H1 (cell line): ENCODE measurements around the gene LRRC46. TPM values are rescaled to one million over a fixed set of nuclear protein-coding genes. Genes with fewer than 3 reads are reported as not detected.

Experiments used
- CTCF ChIA-PET: fragments of 300-600 bp; sonication (Branson Sonifier 250); formaldehyde crosslinking; loops from one replicate; lab custom pipeline; 2021; ENCODE audit not compliant: partially characterized antibody; lab: Charles Lee
- POLR2A ChIA-PET: fragments of 300-600 bp; sonication (Branson Sonifier 250); formaldehyde crosslinking; loops from one replicate; lab custom pipeline; 2021; ENCODE audit warnings: inconsistent platforms; ENCODE audit not compliant: partially characterized antibody; lab: Charles Lee
- DNase-seq, 2 experiments: peaks; one replicate each; pipeline versions ENCODE4 v3.0.0 to v3.0.0-alpha.2; 2010 to 2022; ENCODE audit warnings: low spot score in 2 of 2, low read depth in 1 of 2, mixed read lengths in 1 of 2
- FAIRE-seq: peaks from 2 replicates; lab custom pipeline; 2011; peaks lifted over from hg19 to GRCh38; lab: Jason Lieb, UNC
- H2AFZ ChIP-seq: 2 replicates; pipeline ENCODE4 v1.8.1; 2012; ENCODE audit warnings: low read length, inconsistent platforms
- H2AK5ac ChIP-seq: 2 replicates; pipeline ENCODE4 v1.6.1; 2013; ENCODE audit warnings: low read depth, low read length
- H2BK120ac ChIP-seq: replicated peaks from 2 replicates; pipeline ENCODE3; 2013; ENCODE audit warnings: low read depth, low read length, inconsistent platforms
- H2BK12ac ChIP-seq: 2 replicates; pipeline ENCODE4 v1.6.1; 2013; ENCODE audit warnings: low read depth, low read length
- H2BK15ac ChIP-seq: 2 replicates; pipeline ENCODE4 v1.6.1; 2013; ENCODE audit warnings: low read length
- H2BK20ac ChIP-seq: 2 replicates; pipeline ENCODE4 v1.6.1; 2013; ENCODE audit warnings: low read length
- H2BK5ac ChIP-seq: 2 replicates; pipeline ENCODE4 v1.6.1; 2013; ENCODE audit warnings: low read depth, low read length
- H3K14ac ChIP-seq: 2 replicates; pipeline ENCODE4 v1.6.1; 2013; ENCODE audit warnings: inconsistent platforms; ENCODE audit not compliant: insufficient read length
- H3K18ac ChIP-seq: 2 replicates; pipeline ENCODE4 v1.6.1; 2013; ENCODE audit warnings: low read length; ENCODE audit errors: extremely low read depth
- H3K23ac ChIP-seq: 2 replicates; pipeline ENCODE4 v1.6.1; 2013; ENCODE audit warnings: inconsistent platforms; ENCODE audit not compliant: insufficient read length
- H3K23me2 ChIP-seq: 2 replicates; pipeline ENCODE4 v1.6.1; 2013; ENCODE audit warnings: low read depth, low read length
- H3K27ac ChIP-seq: 2 replicates; pipeline ENCODE4 v1.6.1; 2011; ENCODE audit warnings: low read depth, low read length, inconsistent platforms
- H3K27me3 ChIP-seq, 4 experiments: replicated peaks in 1 of 4; 1 replicate in 1 of 4; 2 replicates in 3 of 4; pipeline versions ENCODE4 v1.6.1 to v1.8.1; 2011 to 2013; ENCODE audit warnings: low read length in 3 of 4, mild to moderate bottlenecking in 3 of 4, inconsistent platforms in 2 of 4, mixed read lengths in 2 of 4, moderate library complexity in 1 of 4; ENCODE audit not compliant: control insufficient read depth in 3 of 4, insufficient read depth in 3 of 4; ENCODE audit errors: extremely low read depth in 1 of 4
- H3K36me3 ChIP-seq, 4 experiments: 2 replicates each; pipeline versions ENCODE4 v1.6.1 to v1.8.1; 2011 to 2013; ENCODE audit warnings: mild to moderate bottlenecking in 4 of 4, low read length in 3 of 4, moderate library complexity in 2 of 4, control low read depth in 1 of 4, inconsistent platforms in 1 of 4; ENCODE audit not compliant: insufficient read depth in 4 of 4, control insufficient read depth in 2 of 4
- H3K4ac ChIP-seq: replicated peaks from 2 replicates; pipeline ENCODE3; 2013; ENCODE audit warnings: low read length, low read depth, mixed read lengths, inconsistent platforms; ENCODE audit not compliant: insufficient read length
- H3K4me1 ChIP-seq, 4 experiments: replicated peaks in 1 of 4; 1 replicate in 1 of 4; 2 replicates in 3 of 4; pipeline versions ENCODE4 v1.6.1 to v1.8.1; 2011 to 2013; ENCODE audit warnings: low read length in 3 of 4, inconsistent platforms in 2 of 4, mixed read lengths in 1 of 4; ENCODE audit not compliant: insufficient read depth in 4 of 4, control insufficient read depth in 3 of 4
- H3K4me2 ChIP-seq, 2 experiments: 2 replicates each; pipeline versions ENCODE4 v1.6.1 to v1.8.1; 2011 to 2013; ENCODE audit warnings: low read depth in 2 of 2, low read length in 2 of 2, control low read depth in 1 of 2, inconsistent platforms in 1 of 2, mild to moderate bottlenecking in 1 of 2; ENCODE audit not compliant: insufficient read depth in 1 of 2
- H3K4me3 ChIP-seq, 4 experiments: fragments of 200-600, 300-600 bp in 1 of 4; sonication (generic), shearing (Covaris generic), sonication (Bioruptor Twin) in 1 of 4; 2 replicates each; pipeline versions ENCODE4 v1.5.1 to v1.8.1; 2011 to 2016; ENCODE audit warnings: low read length in 4 of 4, low read depth in 3 of 4, control low read depth in 2 of 4, inconsistent platforms in 2 of 4, mild to moderate bottlenecking in 2 of 4, mixed read lengths in 1 of 4, moderate library complexity in 1 of 4; ENCODE audit not compliant: insufficient read depth in 2 of 4; ENCODE audit errors: extremely low read depth in 1 of 4
- H3K56ac ChIP-seq: replicated peaks from 2 replicates; pipeline ENCODE3; 2013; ENCODE audit warnings: low read depth, mild to moderate bottlenecking, mixed read lengths, low read length, inconsistent platforms; ENCODE audit not compliant: insufficient read length
- H3K79me1 ChIP-seq: 2 replicates; pipeline ENCODE4 v1.6.1; 2013; ENCODE audit warnings: low read depth, low read length, control low read depth
- H3K79me2 ChIP-seq, 2 experiments: 2 replicates each; pipeline versions ENCODE4 v1.6.1 to v1.8.1; 2012 to 2013; ENCODE audit warnings: low read length in 2 of 2, mild to moderate bottlenecking in 2 of 2, inconsistent platforms in 1 of 2; ENCODE audit not compliant: insufficient read depth in 2 of 2, control insufficient read depth in 1 of 2
- H3K9ac ChIP-seq, 4 experiments: replicated peaks in 1 of 4; 1 replicate in 1 of 4; 2 replicates in 3 of 4; pipeline versions ENCODE4 v1.6.1 to v1.8.1; 2011 to 2013; ENCODE audit warnings: low read depth in 3 of 4, low read length in 3 of 4, control low read depth in 2 of 4, mild to moderate bottlenecking in 2 of 4, moderate library complexity in 2 of 4, inconsistent platforms in 1 of 4; ENCODE audit errors: extremely low read depth in 1 of 4
- H3K9me3 ChIP-seq, 2 experiments: 2 replicates each; pipeline versions ENCODE4 v1.6.1 to v1.8.1; 2012 to 2013; ENCODE audit warnings: mild to moderate bottlenecking in 2 of 2, moderate library complexity in 2 of 2, control low read depth in 1 of 2, inconsistent platforms in 1 of 2, low read depth in 1 of 2, low read length in 1 of 2, mixed read lengths in 1 of 2; ENCODE audit not compliant: insufficient read depth in 2 of 2
- H4K20me1 ChIP-seq, 2 experiments: replicated peaks in 1 of 2; 2 replicates each; pipeline versions ENCODE3 to v1.8.1; 2011 to 2013; ENCODE audit warnings: inconsistent platforms in 2 of 2, low read length in 2 of 2, mild to moderate bottlenecking in 1 of 2; ENCODE audit not compliant: insufficient read depth in 2 of 2, control insufficient read depth in 1 of 2
- H4K5ac ChIP-seq: 2 replicates; pipeline ENCODE4 v1.6.1; 2013; ENCODE audit warnings: low read length, low read depth, mixed read lengths, inconsistent platforms; ENCODE audit not compliant: insufficient read length
- H4K8ac ChIP-seq: 2 replicates; pipeline ENCODE4 v1.8.0; 2013; ENCODE audit warnings: mild to moderate bottlenecking, moderate library complexity, low read length, inconsistent platforms; ENCODE audit not compliant: insufficient read depth; ENCODE audit errors: extremely low read depth
- H4K91ac ChIP-seq: replicated peaks from 2 replicates; pipeline ENCODE3; 2013; ENCODE audit warnings: low read length, mixed read lengths, inconsistent platforms; ENCODE audit not compliant: insufficient read length
- BACH1 ChIP-seq: IDR thresholded peaks from 2 replicates; pipeline ENCODE4 v1.6.1; 2012; ENCODE audit warnings: low read length, improper control_type of control experiment
- EZH2 ChIP-seq: fragments of 200-600 bp; sonication (generic); IDR thresholded peaks from 2 replicates; pipeline ENCODE4 v1.7.1; 2012; ENCODE audit warnings: low read depth, mild to moderate bottlenecking, moderate library complexity, low read length, inconsistent platforms; ENCODE audit not compliant: severe bottlenecking
- KDM1A ChIP-seq: fragments of 200-600, 300-600 bp; sonication (generic); IDR thresholded peaks from 2 replicates; pipeline ENCODE4 v1.7.1; 2016; ENCODE audit warnings: mild to moderate bottlenecking, low read length, borderline replicate concordance
- POLR2A ChIP-seq, 2 experiments: IDR thresholded peaks; 1 replicate in 1 of 2; 2 replicates in 1 of 2; pipeline ENCODE4 v1.6.1; 2011; ENCODE audit warnings: low read depth in 2 of 2, low read length in 2 of 2, mild to moderate bottlenecking in 2 of 2; ENCODE audit errors: control extremely low read depth in 1 of 2
- SP4 ChIP-seq: IDR thresholded peaks from 2 replicates; pipeline ENCODE4 v1.6.1; 2012; ENCODE audit warnings: low read length, inconsistent platforms
- TAF1 ChIP-seq: IDR thresholded peaks from 2 replicates; pipeline ENCODE4 v1.6.1; 2011; ENCODE audit warnings: mild to moderate bottlenecking, low read depth, low read length
- WGBS, 2 experiments: shearing (Covaris generic) in 1 of 2; methylation state at CpG; one replicate each; pipeline versions ENCODE4 v1.1.6 to v1.1.7; 2013 to 2015; ENCODE audit warnings: low lambda C conversion rate in 2 of 2, mixed read lengths in 2 of 2, inconsistent platforms in 1 of 2, low coverage in 1 of 2, missing lambda C conversion rate in 1 of 2; ENCODE audit not compliant: insufficient replicate concordance in 2 of 2, insufficient coverage in 1 of 2, insufficient read length in 1 of 2; ENCODE audit errors: extremely low coverage in 1 of 2, missing lambda C conversion rate in 1 of 2; 5-methylcytosine and 5-hydroxymethylcytosine counted together
- polyA plus RNA-seq, 7 experiments: library from polyadenylated mRNA; depleted of rRNA in 3 of 7; stranded (reverse) in 5 of 7; unstranded in 2 of 7; fragments of >200 nt in 5 of 7; fragments of 200-250 nt in 2 of 7; gene quantifications; 1 replicate in 5 of 7; 2 replicates in 1 of 7; 4 replicates in 1 of 7; pipeline versions ENCODE4 v1.2.1 to v1.2.3, GENCODE V29; 2011 to 2013; ENCODE audit warnings: missing spikeins in 2 of 7, mixed read lengths in 2 of 7
- total RNA-seq: library from RNA; stranded (reverse); fragmentation: NEBNext Ultra II Directional; extraction: Animal tissue kit (Norgen Biotek cat#: 25700); gene quantifications from 2 replicates; pipeline ENCODE4 v1.2.1, GENCODE V29; 2021

The LRRC46 gene
- total and polyA plus RNA-seq, 2 of the 8 experiments (the other 6 are each of a cell fraction or from before 2014, with no cell fraction given), result 0.18 TPM; not detected in 1

DNA sequence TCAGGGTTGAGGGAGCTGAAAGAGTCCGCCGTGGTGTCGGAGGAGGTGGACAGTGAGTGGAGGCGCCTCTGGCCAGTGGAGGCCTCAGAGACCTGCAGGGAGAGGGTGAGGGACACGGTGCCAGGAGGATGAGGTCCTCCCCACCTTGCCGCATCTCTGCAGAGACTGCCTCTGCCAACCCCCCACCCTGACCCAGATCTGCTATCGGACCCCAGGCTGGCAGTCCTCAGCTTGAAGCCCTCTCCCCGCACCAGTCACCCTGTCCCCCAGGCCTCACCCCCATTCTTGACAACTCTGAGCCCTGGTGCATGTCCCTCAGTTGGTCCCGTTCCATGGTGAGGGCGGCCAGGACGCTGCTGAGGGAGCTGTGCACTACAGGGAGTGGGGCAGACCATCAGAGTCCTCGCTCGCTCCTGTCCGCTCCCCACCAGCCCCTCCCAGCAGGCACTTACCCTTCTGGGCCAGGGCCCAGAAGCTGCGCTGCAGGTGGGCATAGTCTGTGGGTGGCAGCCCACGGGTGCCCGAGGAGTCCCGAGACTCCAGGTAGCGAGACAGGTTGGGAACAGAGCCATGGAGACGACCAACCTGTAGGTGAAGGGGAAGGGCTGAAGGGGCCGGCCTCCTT lies 15.2 kb upstream of the LRRC46 start:
- no peak overlapping the region for H3K27ac ChIP-seq
- no peak overlapping the region for H3K9ac ChIP-seq
- H3K4me2 ChIP-seq, result no peak overlapping the region
- no peak overlapping the region for H2BK20ac ChIP-seq
- no peak overlapping the region for H3K23ac ChIP-seq
- no peak overlapping the region for H2BK15ac ChIP-seq
- H4K91ac ChIP-seq, result no peak overlapping the region
- H2BK120ac ChIP-seq, result no peak overlapping the region
- DNase-seq (no peak), FAIRE-seq (no peak)
- no peaks in the 10 kb centered on the region for H3K79me2 ChIP-seq
- no peaks in the 10 kb centered on the region; the same call in none of the 2 replicates for H3K79me1 ChIP-seq
- peaks cover 0 to 3% of the 10 kb centered on the region in 2 experiments for H4K20me1 ChIP-seq
- no peak overlapping the region for H2AK5ac ChIP-seq
- H3K56ac ChIP-seq, result no peak overlapping the region
- peaks cover 5% of the 10 kb centered on the region; the same call in 1 of the 2 replicates for H3K23me2 ChIP-seq
- H3K4ac ChIP-seq, result no peak overlapping the region
- no peak overlapping the region for H3K18ac ChIP-seq
- H3K4me3 ChIP-seq, result no peak overlapping the region
- POLR2A ChIA-PET, result interaction anchor here (1.2 kb wide), 1 partner anchor 21 kb away, joined by 3 read pairs; no protein-coding TSS in a partner anchor
- H3K9me3 ChIP-seq, result no peaks in the 10 kb centered on the region
- H3K4me1 ChIP-seq, result peaks cover 0 to 3% (median 2%) of the 10 kb centered on the region in 4 experiments; a peak in 4 of 7 replicates
- no peaks in the 10 kb centered on the region; a peak in 1 of 8 replicates for H3K36me3 ChIP-seq
- no peak overlapping the region for H4K8ac ChIP-seq
- TF ChIP-seq POLR2A (IDR thresholded peaks at IDR 0.05; ENCODE audit: control extremely low read depth in 1 of 2, low read depth in 2 of 2, low read length in 2 of 2) (no peak), KDM1A (no peak), BACH1 (no peak), TAF1 (no peak), EZH2 (no peak), SP4 (no peak)
- H4K5ac ChIP-seq, result no peak overlapping the region
- CTCF ChIA-PET, result interaction anchor here (1.3 to 1.4 kb wide), 3 partner anchors 14 to 40 kb away, joined by 3 to 4 read pairs (median 3); no protein-coding TSS in a partner anchor
- H2AFZ ChIP-seq, result no peak overlapping the region
- H3K14ac ChIP-seq, result no peak overlapping the region
- H3K27me3 ChIP-seq, result no peaks in the 10 kb centered on the region
- H2BK5ac ChIP-seq, result no peak overlapping the region
- H2BK12ac ChIP-seq, result no peak overlapping the region
- 89% methylated on average over 21 of the region's 21 CpGs; no CpG with 5 or more reads in 1 of the 2 experiments for WGBS, 2 experiments
